ENCODE data around the gene AZU1.
"Not testable (repeated sequence)": the region's sequence is repeated elsewhere in the genome, so short reads cannot be mapped to it uniquely, and the experiment has no call there.

DNA sequence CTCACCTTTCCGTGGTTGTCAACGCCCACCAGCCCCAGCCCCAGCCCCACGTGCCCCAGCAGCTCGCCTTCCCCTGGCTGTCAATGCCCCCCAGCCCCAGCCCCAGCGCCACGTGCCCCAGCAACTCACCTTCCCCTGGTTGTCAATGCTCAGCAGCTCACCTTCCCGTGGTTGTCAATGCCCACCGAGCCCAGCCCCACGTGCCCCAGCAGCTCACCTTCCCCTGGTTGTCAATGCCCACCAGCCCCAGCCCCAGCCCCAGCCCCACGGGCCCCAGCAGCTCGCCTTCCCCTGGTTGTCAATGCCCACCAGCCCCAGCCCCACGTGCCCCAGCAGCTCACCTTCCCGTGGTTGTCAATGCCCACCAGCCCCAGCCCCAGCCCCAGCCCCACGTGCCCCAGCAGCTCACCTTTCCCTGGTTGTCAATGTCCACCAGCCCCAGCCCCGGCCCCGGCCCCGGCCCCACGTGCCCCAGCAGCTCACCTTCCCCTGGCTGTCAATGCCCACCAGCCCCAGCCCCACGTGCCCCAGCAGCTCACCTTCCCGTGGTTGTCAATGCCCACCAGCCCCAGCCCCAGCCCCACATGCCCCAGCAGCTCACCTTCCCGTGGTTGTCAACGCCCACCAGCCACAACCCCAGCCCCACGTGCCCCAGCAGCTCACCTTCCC, 50.5 kb downstream of the AZU1 start:
- TF ChIP-seq, protein P1, sequence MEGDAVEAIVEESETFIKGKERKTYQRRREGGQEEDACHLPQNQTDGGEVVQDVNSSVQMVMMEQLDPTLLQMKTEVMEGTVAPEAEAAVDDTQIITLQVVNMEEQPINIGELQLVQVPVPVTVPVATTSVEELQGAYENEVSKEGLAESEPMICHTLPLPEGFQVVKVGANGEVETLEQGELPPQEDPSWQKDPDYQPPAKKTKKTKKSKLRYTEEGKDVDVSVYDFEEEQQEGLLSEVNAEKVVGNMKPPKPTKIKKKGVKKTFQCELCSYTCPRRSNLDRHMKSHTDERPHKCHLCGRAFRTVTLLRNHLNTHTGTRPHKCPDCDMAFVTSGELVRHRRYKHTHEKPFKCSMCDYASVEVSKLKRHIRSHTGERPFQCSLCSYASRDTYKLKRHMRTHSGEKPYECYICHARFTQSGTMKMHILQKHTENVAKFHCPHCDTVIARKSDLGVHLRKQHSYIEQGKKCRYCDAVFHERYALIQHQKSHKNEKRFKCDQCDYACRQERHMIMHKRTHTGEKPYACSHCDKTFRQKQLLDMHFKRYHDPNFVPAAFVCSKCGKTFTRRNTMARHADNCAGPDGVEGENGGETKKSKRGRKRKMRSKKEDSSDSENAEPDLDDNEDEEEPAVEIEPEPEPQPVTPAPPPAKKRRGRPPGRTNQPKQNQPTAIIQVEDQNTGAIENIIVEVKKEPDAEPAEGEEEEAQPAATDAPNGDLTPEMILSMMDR (conservative IDR thresholded peaks at IDR 0.05) = not testable (repeated sequence)
- TF ChIP-seq ZFX (IDR thresholded peaks at IDR 0.05) = not testable (repeated sequence)
